Measurements from ENCODE around the gene FCGR3A.

Gene FCGR3A

GRCh38 chr1:161511756-161512060 lies 37.9 kb downstream of the FCGR3A start:
- TF ChIP-seq ZNF274 (IDR thresholded peaks at IDR 0.05; ENCODE audit: low read depth, low read length), result no peak
- no peak overlapping the region for H3K4me3 ChIP-seq (ENCODE audit: low read length)

GRCh38 chr1:161511018-161511755 lies 38.4 kb downstream of the FCGR3A start:
- no peak overlapping the region for H3K4me3 ChIP-seq (ENCODE audit: low read length)
- TF ChIP-seq ZNF274 (IDR thresholded peaks at IDR 0.05; ENCODE audit: low read depth, low read length), result no peak

GRCh38 chr1:161510477-161510876 lies 39.1 kb downstream of the FCGR3A start:
- TF ChIP-seq ZNF274 (IDR thresholded peaks at IDR 0.05; ENCODE audit: low read depth, low read length), result no peak
- H3K4me3 ChIP-seq (ENCODE audit: low read length), result no peak overlapping the region

DNA sequence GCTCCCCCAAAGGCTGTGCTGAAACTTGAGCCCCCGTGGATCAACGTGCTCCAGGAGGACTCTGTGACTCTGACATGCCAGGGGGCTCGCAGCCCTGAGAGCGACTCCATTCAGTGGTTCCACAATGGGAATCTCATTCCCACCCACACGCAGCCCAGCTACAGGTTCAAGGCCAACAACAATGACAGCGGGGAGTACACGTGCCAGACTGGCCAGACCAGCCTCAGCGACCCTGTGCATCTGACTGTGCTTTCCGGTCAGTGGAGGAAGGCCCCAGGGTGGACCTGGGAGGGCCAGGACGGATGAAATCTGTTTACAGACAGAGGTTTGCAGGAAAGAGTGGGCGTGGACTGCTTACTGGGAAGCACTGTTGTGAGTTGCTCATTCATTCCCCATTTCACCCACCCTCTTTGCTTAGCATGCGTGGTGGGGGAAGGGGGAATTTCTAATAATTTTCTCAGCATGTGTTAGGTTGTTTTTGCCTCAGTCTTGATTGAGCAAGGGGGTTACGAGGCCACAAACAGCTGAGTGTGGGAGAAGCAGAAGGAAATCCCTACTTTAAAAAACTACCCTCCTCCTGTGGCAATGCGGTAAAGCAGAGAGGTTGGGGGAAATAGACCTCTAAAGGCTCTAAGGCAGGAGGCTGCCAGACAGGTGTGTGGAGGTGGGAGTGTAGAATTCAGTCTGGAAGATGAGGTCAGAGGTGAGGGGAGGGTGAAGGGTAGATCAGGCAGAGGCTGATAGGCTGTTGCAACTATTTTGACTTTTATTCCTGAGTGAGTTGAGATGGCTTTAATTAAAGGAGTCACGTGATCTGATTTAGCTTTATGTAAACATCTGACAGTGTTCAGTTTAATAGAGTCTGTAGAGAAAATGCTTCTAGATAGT lies 43.0 kb downstream of the FCGR3A start:
- H3K4me3 ChIP-seq (ENCODE audit: low read length), result no peak overlapping the region

DNA sequence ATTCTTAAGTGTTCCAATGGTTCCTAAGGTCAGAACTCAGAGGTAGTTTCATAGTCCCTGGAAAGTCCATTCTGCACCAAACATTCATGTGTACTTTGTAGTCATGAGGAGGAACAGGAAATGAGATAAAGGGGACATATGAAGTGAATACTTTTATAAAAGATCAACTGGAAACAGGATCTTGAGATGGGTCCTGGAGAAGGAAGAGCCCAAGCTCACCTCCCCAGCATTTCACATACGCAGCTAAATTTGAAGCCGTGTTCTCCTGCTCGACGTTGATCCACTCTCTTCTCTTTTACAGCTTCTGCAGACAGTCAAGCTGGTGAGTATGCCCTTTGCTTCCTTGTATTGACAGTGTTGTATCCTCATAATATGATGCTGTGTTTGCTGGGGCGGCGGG lies 43.9 kb downstream of the FCGR3A start:
- H3K4me3 ChIP-seq (ENCODE audit: low read length), result no peak overlapping the region
- no peak for TF ChIP-seq ZNF274 (IDR thresholded peaks at IDR 0.05; ENCODE audit: low read depth, low read length)

More for the DNA sequence above, 43.0 kb downstream of the FCGR3A start:
- TF ChIP-seq ZNF274 (IDR thresholded peaks at IDR 0.05; ENCODE audit: low read depth, low read length), result no peak

DNA sequence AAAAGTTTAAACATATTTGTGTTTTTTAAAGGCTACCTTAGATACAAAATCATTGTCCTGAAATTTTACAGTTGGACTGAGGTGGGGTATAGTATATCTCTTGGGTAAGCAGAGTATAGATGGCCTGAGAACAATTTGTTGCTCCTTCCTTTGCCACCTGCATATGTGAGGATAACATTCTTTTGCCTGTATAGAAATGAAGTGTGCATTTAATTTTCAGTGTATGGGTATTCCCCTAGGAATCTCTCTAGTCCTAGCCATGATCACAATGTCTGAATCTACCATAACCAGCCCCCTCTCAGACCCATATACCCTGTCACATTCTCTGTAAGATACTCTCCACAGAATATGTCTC lies 46.2 kb downstream of the FCGR3A start:
- no peak overlapping the region for H3K4me3 ChIP-seq (ENCODE audit: low read length)
- no peak for TF ChIP-seq ZNF274 (IDR thresholded peaks at IDR 0.05; ENCODE audit: low read depth, low read length)

GRCh38 chr1:161502641-161503393 lies 46.8 kb downstream of the FCGR3A start:
- TF ChIP-seq ZNF274 (IDR thresholded peaks at IDR 0.05; ENCODE audit: low read depth, low read length), result no peak
- H3K4me3 ChIP-seq (ENCODE audit: low read length), result no peak overlapping the region

GRCh38 chr1:161502181-161502580 lies 47.4 kb downstream of the FCGR3A start:
- TF ChIP-seq ZNF274 (IDR thresholded peaks at IDR 0.05; ENCODE audit: low read depth, low read length), result no peak
- no peak overlapping the region for H3K4me3 ChIP-seq (ENCODE audit: low read length)

DNA sequence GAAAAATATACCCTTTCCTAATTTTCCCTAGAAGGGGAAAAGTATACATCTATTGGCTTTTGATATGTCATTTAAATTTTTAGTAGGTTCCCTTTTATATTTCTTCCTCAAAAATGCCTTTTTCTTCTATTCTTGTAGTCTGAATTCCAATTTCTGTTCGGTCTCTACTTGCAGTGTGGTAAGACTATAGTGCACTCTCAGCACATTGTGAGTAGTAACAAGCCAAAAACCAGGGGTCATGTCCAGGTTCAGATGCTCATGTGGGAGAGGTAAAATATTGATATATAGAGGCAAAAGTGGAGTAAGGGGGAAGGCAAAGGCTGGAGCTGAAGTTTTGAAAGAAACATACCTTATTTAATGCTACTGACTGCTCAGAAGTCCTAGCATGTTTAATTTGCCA lies 48.4 kb downstream of the FCGR3A start:
- TF ChIP-seq ZNF274 (IDR thresholded peaks at IDR 0.05; ENCODE audit: low read depth, low read length), result no peak
- no peak overlapping the region for H3K4me3 ChIP-seq (ENCODE audit: low read length)

DNA sequence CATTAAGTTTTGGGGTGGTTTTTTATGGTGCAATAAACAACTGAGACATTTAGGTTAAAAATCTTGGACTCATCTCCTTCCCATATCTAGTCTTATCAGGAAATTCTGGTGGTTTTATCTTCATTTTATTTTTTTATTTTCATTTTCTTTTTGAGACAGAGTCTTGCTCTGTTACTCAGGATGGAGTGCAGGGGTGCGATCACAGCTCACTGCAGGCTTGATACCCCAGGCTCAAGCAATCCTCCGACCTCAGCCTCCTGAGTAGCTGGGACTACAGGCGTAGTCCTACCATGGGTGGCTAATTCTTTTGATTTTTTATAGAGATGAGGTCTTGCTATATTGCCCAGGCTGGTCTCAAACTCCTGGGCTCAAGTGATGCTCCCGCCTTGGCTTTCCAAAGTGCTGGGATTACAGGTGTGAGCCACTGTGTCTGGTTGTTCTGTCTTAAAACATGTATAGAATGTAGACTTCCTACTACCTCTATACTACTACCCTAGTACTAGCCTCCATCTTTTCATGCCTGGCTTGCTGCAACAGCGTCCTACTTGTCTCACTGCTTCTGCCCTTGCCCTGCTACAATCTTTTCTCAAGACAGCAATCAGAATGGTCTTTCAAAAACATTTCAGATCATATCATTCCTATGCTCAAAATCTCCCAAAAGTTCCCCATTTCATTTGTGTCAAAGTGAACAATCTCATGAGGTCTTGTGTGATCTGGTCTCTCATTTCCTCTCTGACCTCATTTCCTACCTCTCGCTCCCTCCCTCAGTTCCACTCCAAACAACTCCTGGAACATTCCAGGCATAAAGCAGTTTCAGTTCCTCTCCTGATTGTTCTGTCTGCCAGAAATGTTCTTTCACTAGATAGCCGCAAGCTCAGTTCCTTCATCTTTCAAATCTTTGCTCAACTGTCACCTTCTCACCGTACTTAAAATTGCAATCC lies 50.2 kb downstream of the FCGR3A start:
- TF ChIP-seq ZNF274 (IDR thresholded peaks at IDR 0.05; ENCODE audit: low read depth, low read length), result no peak
- no peak overlapping the region for H3K4me3 ChIP-seq (ENCODE audit: low read length)

- no peak overlapping the region for H3K4me3 ChIP-seq (ENCODE audit: low read length)
- no peak for TF ChIP-seq ZNF274 (IDR thresholded peaks at IDR 0.05; ENCODE audit: low read depth, low read length)
Measured at GRCh38 chr1:161498646-161499045, 51.0 kb downstream of the FCGR3A start.

GRCh38 chr1:161497961-161498360 lies 51.7 kb downstream of the FCGR3A start:
- no peak overlapping the region for H3K4me3 ChIP-seq (ENCODE audit: low read length)

DNA sequence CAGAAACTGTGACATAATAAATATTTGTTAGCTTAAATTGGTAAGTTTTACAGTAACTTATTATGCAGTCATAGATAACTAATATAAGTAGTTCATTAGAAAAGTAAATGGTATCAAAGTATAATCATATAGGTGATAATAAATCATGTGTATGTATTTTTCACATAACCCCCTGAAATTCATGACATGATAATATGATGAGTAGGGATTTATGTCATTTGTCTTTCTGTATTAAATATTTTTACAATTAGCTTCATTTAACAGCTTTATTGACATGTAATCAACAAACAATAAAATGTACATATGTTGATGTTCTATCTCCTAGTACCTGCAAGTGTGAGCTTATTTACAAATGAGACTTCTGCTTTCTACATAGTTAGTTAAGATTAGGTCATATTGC lies 54.1 kb downstream of the FCGR3A start:
- no peak for TF ChIP-seq ZNF274 (IDR thresholded peaks at IDR 0.05; ENCODE audit: low read depth, low read length)
- no peak overlapping the region for H3K4me3 ChIP-seq (ENCODE audit: low read length)

More at GRCh38 chr1:161497961-161498360, 51.7 kb downstream of the FCGR3A start:
- TF ChIP-seq ZNF274 (IDR thresholded peaks at IDR 0.05; ENCODE audit: low read depth, low read length), result no peak
